Adrenal gland (tissue), 5 donors: ENCODE measurements around the gene TIGIT.

Experiments
- CTCF ChIP-seq, 6 experiments: fragments of 450-650 bp in 4 of 6; fragments of 200-600 bp in 2 of 6; sonication (generic) in 1 of 6; IDR thresholded peaks; 1 replicate in 5 of 6; 2 replicates in 1 of 6; pipeline versions ENCODE4 v1.5.1 to v1.8.0; 2016 to 2021; ENCODE audit warnings: antibody characterized with exemption in 6 of 6, mild to moderate bottlenecking in 2 of 6, moderate library complexity in 1 of 6
- POLR2A ChIP-seq, 2 donors: fragments of 450-650 bp; IDR thresholded peaks; one replicate each; pipeline ENCODE4 v1.6.1; 2017; ENCODE audit warnings: antibody characterized with exemption in 2 of 2, mild to moderate bottlenecking in 2 of 2, moderate library complexity in 1 of 2
- donor health status: DM: no; HTN: no; CAD: no.

- TF ChIP-seq CTCF (IDR thresholded peaks at IDR 0.05) (no peak), POLR2A (IDR thresholded peaks at IDR 0.05) (no peak)
These were observed 26.4 kb downstream of the TIGIT start for GRCh38 chr3:114320246-114320645.
